Measurements from ENCODE around the gene CYP21A2. TPM values are rescaled to one million over a fixed set of nuclear protein-coding genes. Genes with fewer than 3 reads are reported as not detected.
"Not testable (repeated sequence)": the region's sequence is repeated elsewhere in the genome, so short reads cannot be mapped to it uniquely, and the experiment has no call there.

CYP21A2 gene
- total RNA-seq: under 1 TPM; 0.43 to 0.72 TPM

GRCh38 chr6:32037598-32038524, at the start of gene CYP21A2:
CYP21A2 (plus strand) TSS chr6:32038415; CDS start chr6:32038423, 8 bp downstream.
- H3K36me3 Mint-ChIP-seq, DNase-seq, H3K9me3 Mint-ChIP-seq, H3K4me3 Mint-ChIP-seq, H3K27me3 Mint-ChIP-seq, POLR2A ChIA-PET, H3K4me1 Mint-ChIP-seq: not testable (repeated sequence)
- H3K27ac Mint-ChIP-seq: peak within 1 kb of the TSS; percentile 57
- peak; percentile 89 for ATAC-seq (ENCODE audit: low read depth)

GRCh38 chr6:31989363-31989762, 48.9 kb upstream of the CYP21A2 start:
- H3K4me3 Mint-ChIP-seq; H3K4me1 Mint-ChIP-seq; H3K27ac Mint-ChIP-seq; POLR2A ChIA-PET; H3K9me3 Mint-ChIP-seq; H3K36me3 Mint-ChIP-seq; ATAC-seq (ENCODE audit: low read depth); H3K27me3 Mint-ChIP-seq; DNase-seq: not testable (repeated sequence)

- H3K9me3 Mint-ChIP-seq; POLR2A ChIA-PET; H3K27ac Mint-ChIP-seq; DNase-seq; H3K36me3 Mint-ChIP-seq; ATAC-seq (ENCODE audit: low read depth); H3K4me3 Mint-ChIP-seq; H3K27me3 Mint-ChIP-seq; H3K4me1 Mint-ChIP-seq: not testable (repeated sequence)
Measured at GRCh38 chr6:31994421-31994820, 43.8 kb upstream of the CYP21A2 start.

GRCh38 chr6:31996385-31996784, 41.8 kb upstream of the CYP21A2 start:
- POLR2A ChIA-PET; ATAC-seq (ENCODE audit: low read depth); H3K27me3 Mint-ChIP-seq; H3K27ac Mint-ChIP-seq; H3K4me3 Mint-ChIP-seq; H3K4me1 Mint-ChIP-seq; H3K36me3 Mint-ChIP-seq; DNase-seq; H3K9me3 Mint-ChIP-seq: not testable (repeated sequence)

GRCh38 chr6:32002546-32003268, 35.5 kb upstream of the CYP21A2 start:
- H3K9me3 Mint-ChIP-seq; H3K27me3 Mint-ChIP-seq; DNase-seq; H3K27ac Mint-ChIP-seq; H3K4me1 Mint-ChIP-seq; H3K4me3 Mint-ChIP-seq; H3K36me3 Mint-ChIP-seq; POLR2A ChIA-PET; ATAC-seq (ENCODE audit: low read depth): not testable (repeated sequence)

GRCh38 chr6:32003301-32003700, 34.9 kb upstream of the CYP21A2 start:
- H3K27ac Mint-ChIP-seq; POLR2A ChIA-PET; DNase-seq; H3K27me3 Mint-ChIP-seq; H3K4me3 Mint-ChIP-seq; ATAC-seq (ENCODE audit: low read depth); H3K9me3 Mint-ChIP-seq; H3K4me1 Mint-ChIP-seq; H3K36me3 Mint-ChIP-seq: not testable (repeated sequence)

- POLR2A ChIA-PET; DNase-seq; H3K27ac Mint-ChIP-seq; H3K4me1 Mint-ChIP-seq; H3K4me3 Mint-ChIP-seq; ATAC-seq (ENCODE audit: low read depth); H3K36me3 Mint-ChIP-seq; H3K9me3 Mint-ChIP-seq; H3K27me3 Mint-ChIP-seq: not testable (repeated sequence)
Measured at GRCh38 chr6:32004393-32004792, 33.8 kb upstream of the CYP21A2 start.

- peak overlapping the region; percentile 35 for H3K27ac Mint-ChIP-seq
- H3K9me3 Mint-ChIP-seq, H3K36me3 Mint-ChIP-seq, H3K4me3 Mint-ChIP-seq, DNase-seq, H3K27me3 Mint-ChIP-seq, POLR2A ChIA-PET, H3K4me1 Mint-ChIP-seq: not testable (repeated sequence)
- peak; percentile 87 for ATAC-seq (ENCODE audit: low read depth)
Measured at GRCh38 chr6:32004864-32005537, 33.2 kb upstream of the CYP21A2 start.

GRCh38 chr6:32005538-32005880, 32.7 kb upstream of the CYP21A2 start:
- POLR2A ChIA-PET; H3K4me3 Mint-ChIP-seq; H3K9me3 Mint-ChIP-seq; H3K36me3 Mint-ChIP-seq; DNase-seq; ATAC-seq (ENCODE audit: low read depth); H3K27ac Mint-ChIP-seq; H3K27me3 Mint-ChIP-seq; H3K4me1 Mint-ChIP-seq: not testable (repeated sequence)

- H3K36me3 Mint-ChIP-seq; H3K27me3 Mint-ChIP-seq; H3K4me1 Mint-ChIP-seq; H3K4me3 Mint-ChIP-seq; H3K27ac Mint-ChIP-seq; POLR2A ChIA-PET; DNase-seq; H3K9me3 Mint-ChIP-seq; ATAC-seq (ENCODE audit: low read depth): not testable (repeated sequence)
Measured at GRCh38 chr6:32005991-32006529, 32.2 kb upstream of the CYP21A2 start.

- H3K9me3 Mint-ChIP-seq; DNase-seq; H3K27me3 Mint-ChIP-seq; H3K36me3 Mint-ChIP-seq; H3K27ac Mint-ChIP-seq; ATAC-seq (ENCODE audit: low read depth); POLR2A ChIA-PET; H3K4me3 Mint-ChIP-seq; H3K4me1 Mint-ChIP-seq: not testable (repeated sequence)
Measured at GRCh38 chr6:32007086-32007485, 31.1 kb upstream of the CYP21A2 start.

- H3K4me3 Mint-ChIP-seq; POLR2A ChIA-PET; DNase-seq; H3K4me1 Mint-ChIP-seq; H3K27me3 Mint-ChIP-seq; H3K36me3 Mint-ChIP-seq; H3K27ac Mint-ChIP-seq; H3K9me3 Mint-ChIP-seq; ATAC-seq (ENCODE audit: low read depth): not testable (repeated sequence)
Measured at GRCh38 chr6:32008037-32008436, 30.2 kb upstream of the CYP21A2 start.

GRCh38 chr6:32008616-32009015, 29.6 kb upstream of the CYP21A2 start:
- H3K36me3 Mint-ChIP-seq; H3K27ac Mint-ChIP-seq; H3K4me3 Mint-ChIP-seq; ATAC-seq (ENCODE audit: low read depth); DNase-seq; H3K27me3 Mint-ChIP-seq; H3K4me1 Mint-ChIP-seq; POLR2A ChIA-PET; H3K9me3 Mint-ChIP-seq: not testable (repeated sequence)
